ENCODE measurements around the gene MRPL37. TPM values are rescaled to one million over a fixed set of nuclear protein-coding genes. Genes with fewer than 3 reads are reported as not detected.

The MRPL37 gene
- total and polyA plus RNA-seq, 9 donors: 36.2 to 86.6 (median 47.9) TPM

- no peak for TF ChIP-seq CTCF (IDR thresholded peaks at IDR 0.05)
- no peak for TF ChIP-seq POLR2A (IDR thresholded peaks at IDR 0.05)
- TF ChIP-seq EP300 (IDR thresholded peaks at IDR 0.05): no peak
- WGBS, 3 donors: 81 to 88% (median 81%) methylated on average over 5 of the region's 5 CpGs
- no peaks in the 10 kb centered on the region for H3K27me3 ChIP-seq
- intact Hi-C loops (cut with DNase I): no loop called here
- H3K4me3 ChIP-seq: no peak overlapping the region
- H3K4me1 ChIP-seq (ENCODE audit: insufficient read depth): no peaks in the 10 kb centered on the region
- H3K9me3 ChIP-seq: no peaks in the 10 kb centered on the region
- no peak overlapping the region for H3K27ac ChIP-seq
- no peaks in the 10 kb centered on the region for H3K36me3 ChIP-seq
- DNase-seq: no peak
Observed at GRCh38 chr1:54239035-54239383, 39.0 kb downstream of the MRPL37 start.

GRCh38 chr1:54239631-54240031 is 39.7 kb downstream of the MRPL37 start:
- H3K27me3 ChIP-seq: no peaks in the 10 kb centered on the region
- 41 to 60% (median 44%) methylated on average over 10 of the region's 10 CpGs for WGBS, 3 donors
- intact Hi-C loops (cut with DNase I): no loop called here
- no peaks in the 10 kb centered on the region for H3K9me3 ChIP-seq
- no peaks in the 10 kb centered on the region for H3K4me1 ChIP-seq (ENCODE audit: insufficient read depth)
- no peak overlapping the region for H3K27ac ChIP-seq
- no peak for DNase-seq
- no peak overlapping the region for H3K4me3 ChIP-seq
- H3K36me3 ChIP-seq: no peaks in the 10 kb centered on the region
- TF ChIP-seq EP300 (IDR thresholded peaks at IDR 0.05) (no peak), CTCF (IDR thresholded peaks at IDR 0.05) (no peak)

- DNase-seq: no peak
- intact Hi-C loops (cut with DNase I): no loop called here
- Histone ChIP-seq H3K4me1 (ENCODE audit: insufficient read depth) (no peaks in the 10 kb centered on the region), H3K27ac (no peak overlapping the region), H3K4me3 (no peak overlapping the region), H3K36me3 (no peaks in the 10 kb centered on the region), H3K9me3 (no peaks in the 10 kb centered on the region), H3K27me3 (no peaks in the 10 kb centered on the region)
- 91 to 95% (median 92%) methylated on average over 12 of the region's 12 CpGs for WGBS, 3 donors
- no peak for TF ChIP-seq CTCF (IDR thresholded peaks at IDR 0.05)
- no peak for TF ChIP-seq POLR2A (IDR thresholded peaks at IDR 0.05)
- TF ChIP-seq EP300 (IDR thresholded peaks at IDR 0.05): no peak
Observed at GRCh38 chr1:54240741-54241335, 40.9 kb downstream of the MRPL37 start.

GRCh38 chr1:54241364-54241763 is 41.4 kb downstream of the MRPL37 start:
- 49 to 65% (median 53%) methylated on average over 6 of the region's 6 CpGs for WGBS, 3 donors
- intact Hi-C loops (cut with DNase I): no loop called here
- Histone ChIP-seq H3K4me3 (no peak overlapping the region), H3K36me3 (no peaks in the 10 kb centered on the region), H3K27ac (no peak overlapping the region), H3K9me3 (no peaks in the 10 kb centered on the region), H3K4me1 (ENCODE audit: insufficient read depth) (no peaks in the 10 kb centered on the region), H3K27me3 (no peaks in the 10 kb centered on the region)
- no peak for DNase-seq
- TF ChIP-seq POLR2A (IDR thresholded peaks at IDR 0.05) (no peak), CTCF (IDR thresholded peaks at IDR 0.05) (no peak), EP300 (IDR thresholded peaks at IDR 0.05) (no peak)

Measured in ovary (tissue), 9 donors.